ENCODE data around the gene RNF144B. TPM values are rescaled to one million over a fixed set of nuclear protein-coding genes. Genes with fewer than 3 reads are reported as not detected.

RNF144B gene
- total RNA-seq, 6 experiments from 2014 or later: 7.6 to 19.1 (median 10.2) TPM

- TF ChIP-seq POLR2A (IDR thresholded peaks at IDR 0.05): no peak
- no peak for TF ChIP-seq CTCF (IDR thresholded peaks at IDR 0.05)
- no peaks in the 10 kb centered on the region for H3K9me3 ChIP-seq
- no peak for DNase-seq
- no peaks in the 10 kb centered on the region for H3K27me3 ChIP-seq
- 33% methylated on average over 2 of the region's 2 CpGs for WGBS (ENCODE audit: insufficient coverage, low coverage, low lambda C conversion rate, missing lambda C conversion rate)
- H3K27ac ChIP-seq: no peak overlapping the region
- H3K4me1 ChIP-seq: no peaks in the 10 kb centered on the region
- intact Hi-C loops (cut with DNase I): no loop called here
- no peak overlapping the region for H3K4me3 ChIP-seq
- ATAC-seq: peak in 1 of 4 donors; percentile 36
- no peaks in the 10 kb centered on the region for H3K36me3 ChIP-seq
Observed at GRCh38 chr6:18343741-18344140, 43.4 kb upstream of the RNF144B start.

DNA sequence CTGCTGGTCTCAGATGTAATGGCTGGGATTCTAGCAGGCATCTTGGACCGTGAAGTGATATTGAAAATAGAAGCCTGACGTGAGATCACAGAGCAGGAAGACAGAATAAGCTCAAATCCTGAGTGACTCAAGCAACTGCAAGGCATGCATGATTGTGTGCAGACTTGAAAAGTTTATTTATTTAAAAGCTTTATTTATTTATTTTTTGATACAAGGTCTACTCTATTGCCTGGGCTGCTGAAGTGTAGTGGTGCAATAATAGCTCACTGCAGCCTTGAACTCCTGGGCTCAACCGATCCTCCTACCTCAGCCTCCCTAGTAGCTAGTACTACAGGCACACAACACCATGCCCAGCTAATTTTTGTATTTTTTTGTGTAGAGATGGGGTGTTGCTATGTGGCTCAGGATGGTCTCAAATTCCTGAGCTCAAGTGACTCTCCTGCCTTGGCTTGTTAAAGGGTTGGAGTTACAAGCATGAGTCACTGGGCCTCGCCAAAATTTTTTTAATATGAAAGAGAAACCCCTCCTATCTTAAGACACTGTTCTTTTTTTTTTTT lies 40.1 kb upstream of the RNF144B start:
- WGBS (ENCODE audit: insufficient coverage, low coverage, low lambda C conversion rate, missing lambda C conversion rate): 74% methylated on average over 4 of the region's 4 CpGs
- Histone ChIP-seq H3K36me3 (no peaks in the 10 kb centered on the region), H3K27ac (no peak overlapping the region), H3K4me1 (no peaks in the 10 kb centered on the region), H3K27me3 (no peaks in the 10 kb centered on the region), H3K9me3 (no peaks in the 10 kb centered on the region), H3K4me3 (no peak overlapping the region)
- no peak for DNase-seq
- no peak for TF ChIP-seq POLR2A (IDR thresholded peaks at IDR 0.05)
- no peak for ATAC-seq
- intact Hi-C loops (cut with DNase I): no loop called here

GRCh38 chr6:18347866-18348265 lies 39.3 kb upstream of the RNF144B start:
- no peaks in the 10 kb centered on the region for H3K27me3 ChIP-seq
- ATAC-seq (no peak), DNase-seq (no peak)
- no peak overlapping the region for H3K27ac ChIP-seq
- no peaks in the 10 kb centered on the region for H3K4me1 ChIP-seq
- TF ChIP-seq POLR2A (IDR thresholded peaks at IDR 0.05): no peak
- TF ChIP-seq CTCF (IDR thresholded peaks at IDR 0.05): no peak
- no peaks in the 10 kb centered on the region for H3K9me3 ChIP-seq
- 50% methylated on average over 2 of the region's 2 CpGs for WGBS (ENCODE audit: insufficient coverage, low coverage, low lambda C conversion rate, missing lambda C conversion rate)
- intact Hi-C loops (cut with DNase I): no loop called here
- H3K36me3 ChIP-seq: no peaks in the 10 kb centered on the region
- no peak overlapping the region for H3K4me3 ChIP-seq

DNA sequence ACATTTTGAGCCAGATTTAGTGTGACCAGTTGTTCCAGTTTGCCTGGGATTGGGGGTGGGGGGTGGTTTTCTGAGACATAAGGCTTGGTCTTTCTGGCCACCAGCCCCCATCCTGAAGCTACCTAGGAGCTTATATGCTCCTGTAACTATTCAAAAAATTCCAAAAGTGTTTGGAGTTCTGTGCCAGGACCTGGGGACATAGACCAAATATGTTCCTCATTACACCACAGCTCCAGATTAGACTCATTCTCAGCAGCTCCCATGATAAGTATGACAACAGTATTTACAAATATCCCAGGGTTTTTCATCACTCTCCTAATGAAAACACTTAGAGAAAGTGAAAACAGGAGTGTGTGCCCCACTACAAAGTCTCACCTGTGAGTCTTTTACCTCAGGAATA lies 37.8 kb upstream of the RNF144B start:
- Histone ChIP-seq H3K27me3 (no peaks in the 10 kb centered on the region), H3K36me3 (no peaks in the 10 kb centered on the region), H3K27ac (no peak overlapping the region), H3K9me3 (no peaks in the 10 kb centered on the region), H3K4me1 (no peaks in the 10 kb centered on the region), H3K4me3 (no peak overlapping the region)
- DNase-seq (no peak), ATAC-seq (no peak)
- intact Hi-C loops (cut with DNase I): no loop called here
- TF ChIP-seq POLR2A (IDR thresholded peaks at IDR 0.05): no peak
- no peak for TF ChIP-seq CTCF (IDR thresholded peaks at IDR 0.05)

- ATAC-seq (no peak), DNase-seq (no peak)
- WGBS (ENCODE audit: insufficient coverage, low coverage, low lambda C conversion rate, missing lambda C conversion rate): 86% methylated on average over 4 of the region's 4 CpGs
- Histone ChIP-seq H3K36me3 (no peaks in the 10 kb centered on the region), H3K27me3 (no peaks in the 10 kb centered on the region), H3K9me3 (no peaks in the 10 kb centered on the region), H3K4me1 (no peaks in the 10 kb centered on the region), H3K27ac (no peak overlapping the region), H3K4me3 (no peak overlapping the region)
- intact Hi-C loops (cut with DNase I): no loop called here
- TF ChIP-seq CTCF (IDR thresholded peaks at IDR 0.05): no peak
- no peak for TF ChIP-seq POLR2A (IDR thresholded peaks at IDR 0.05)
Observed at GRCh38 chr6:18350271-18350670, 36.9 kb upstream of the RNF144B start.
